Measurements from ENCODE around the gene LCN2.

Gene LCN2

GRCh38 chr9:128117613-128118471 lies 31.4 kb upstream of the LCN2 start:
- DNase-seq, result peak; percentile 99
- Mint-ChIP-seq H3K27me3 (ENCODE audit: low read depth, poor library complexity) (no peaks in the 10 kb centered on the region), H3K4me3 (peak overlapping the region; percentile 31), H3K9me3 (peaks cover 3% of the 10 kb centered on the region), H3K27ac (no peak overlapping the region), H3K36me3 (ENCODE audit: low read depth) (peaks cover 15% of the 10 kb centered on the region), H3K4me1 (peaks cover 6% of the 10 kb centered on the region)
- TF ChIP-seq, protein P1, sequence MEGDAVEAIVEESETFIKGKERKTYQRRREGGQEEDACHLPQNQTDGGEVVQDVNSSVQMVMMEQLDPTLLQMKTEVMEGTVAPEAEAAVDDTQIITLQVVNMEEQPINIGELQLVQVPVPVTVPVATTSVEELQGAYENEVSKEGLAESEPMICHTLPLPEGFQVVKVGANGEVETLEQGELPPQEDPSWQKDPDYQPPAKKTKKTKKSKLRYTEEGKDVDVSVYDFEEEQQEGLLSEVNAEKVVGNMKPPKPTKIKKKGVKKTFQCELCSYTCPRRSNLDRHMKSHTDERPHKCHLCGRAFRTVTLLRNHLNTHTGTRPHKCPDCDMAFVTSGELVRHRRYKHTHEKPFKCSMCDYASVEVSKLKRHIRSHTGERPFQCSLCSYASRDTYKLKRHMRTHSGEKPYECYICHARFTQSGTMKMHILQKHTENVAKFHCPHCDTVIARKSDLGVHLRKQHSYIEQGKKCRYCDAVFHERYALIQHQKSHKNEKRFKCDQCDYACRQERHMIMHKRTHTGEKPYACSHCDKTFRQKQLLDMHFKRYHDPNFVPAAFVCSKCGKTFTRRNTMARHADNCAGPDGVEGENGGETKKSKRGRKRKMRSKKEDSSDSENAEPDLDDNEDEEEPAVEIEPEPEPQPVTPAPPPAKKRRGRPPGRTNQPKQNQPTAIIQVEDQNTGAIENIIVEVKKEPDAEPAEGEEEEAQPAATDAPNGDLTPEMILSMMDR (IDR thresholded peaks at IDR 0.05), result peak; percentile 100

GRCh38 chr9:128118472-128118857 lies 30.8 kb upstream of the LCN2 start:
- Mint-ChIP-seq H3K27me3 (ENCODE audit: low read depth, poor library complexity) (no peaks in the 10 kb centered on the region), H3K4me3 (no peak overlapping the region), H3K36me3 (ENCODE audit: low read depth) (peaks cover 9% of the 10 kb centered on the region), H3K9me3 (peaks cover 2% of the 10 kb centered on the region), H3K4me1 (peaks cover 6% of the 10 kb centered on the region), H3K27ac (no peak overlapping the region)
- TF ChIP-seq, protein P1 (IDR thresholded peaks at IDR 0.05), result no peak
- no peak for DNase-seq

DNA sequence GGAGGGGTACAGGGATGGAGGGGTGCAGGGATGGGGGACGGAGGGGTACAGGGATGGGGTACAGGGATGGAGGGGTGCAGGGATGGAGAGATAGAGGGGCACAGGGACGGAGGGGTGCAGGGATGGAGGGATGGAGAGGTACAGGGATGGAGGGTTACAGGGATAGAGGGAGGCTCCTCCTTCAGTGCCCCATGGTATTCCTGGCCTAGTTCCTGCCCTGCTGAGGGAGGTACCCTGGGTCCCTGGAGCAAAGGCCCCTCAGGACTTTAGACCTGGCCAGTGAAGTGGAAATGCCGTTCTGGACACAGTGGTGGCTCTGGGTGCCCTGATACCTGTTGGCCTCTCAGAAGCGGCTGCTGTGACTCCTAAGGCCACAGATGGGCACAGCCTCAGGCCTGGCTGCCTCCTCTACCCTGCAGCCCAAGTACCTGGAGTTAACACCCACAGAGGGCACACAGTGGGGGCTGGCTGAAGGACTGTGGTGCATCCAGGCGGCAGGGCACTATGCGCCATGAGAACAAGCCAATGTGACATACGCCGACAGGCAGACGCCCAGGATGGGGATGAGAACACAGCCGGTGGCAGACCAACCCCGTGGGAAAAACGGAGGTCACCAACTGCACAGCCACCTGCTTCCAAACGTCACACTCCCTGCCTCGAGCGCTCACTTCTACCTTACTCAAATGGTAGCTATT lies 30.1 kb upstream of the LCN2 start:
- H3K36me3 Mint-ChIP-seq (ENCODE audit: low read depth), result peaks cover 5% of the 10 kb centered on the region
- DNase-seq, result no peak
- H3K9me3 Mint-ChIP-seq, result no peaks in the 10 kb centered on the region

GRCh38 chr9:128120061-128120740 lies 29.1 kb upstream of the LCN2 start:
- no peak overlapping the region for H3K27ac Mint-ChIP-seq
- no peak overlapping the region for H3K4me3 Mint-ChIP-seq
- no peak for DNase-seq
- no peaks in the 10 kb centered on the region for H3K9me3 Mint-ChIP-seq
- H3K4me1 Mint-ChIP-seq, result peaks cover 11% of the 10 kb centered on the region
- H3K36me3 Mint-ChIP-seq (ENCODE audit: low read depth), result no peaks in the 10 kb centered on the region
- TF ChIP-seq, protein P1 (IDR thresholded peaks at IDR 0.05), result no peak
- H3K27me3 Mint-ChIP-seq (ENCODE audit: low read depth, poor library complexity), result no peaks in the 10 kb centered on the region

More for the DNA sequence above, 30.1 kb upstream of the LCN2 start:
- H3K27me3 Mint-ChIP-seq (ENCODE audit: low read depth, poor library complexity), result no peaks in the 10 kb centered on the region
- H3K27ac Mint-ChIP-seq, result no peak overlapping the region
- H3K4me3 Mint-ChIP-seq, result no peak overlapping the region
- peaks cover 6% of the 10 kb centered on the region for H3K4me1 Mint-ChIP-seq
- TF ChIP-seq, protein P1 (IDR thresholded peaks at IDR 0.05), result no peak

DNA sequence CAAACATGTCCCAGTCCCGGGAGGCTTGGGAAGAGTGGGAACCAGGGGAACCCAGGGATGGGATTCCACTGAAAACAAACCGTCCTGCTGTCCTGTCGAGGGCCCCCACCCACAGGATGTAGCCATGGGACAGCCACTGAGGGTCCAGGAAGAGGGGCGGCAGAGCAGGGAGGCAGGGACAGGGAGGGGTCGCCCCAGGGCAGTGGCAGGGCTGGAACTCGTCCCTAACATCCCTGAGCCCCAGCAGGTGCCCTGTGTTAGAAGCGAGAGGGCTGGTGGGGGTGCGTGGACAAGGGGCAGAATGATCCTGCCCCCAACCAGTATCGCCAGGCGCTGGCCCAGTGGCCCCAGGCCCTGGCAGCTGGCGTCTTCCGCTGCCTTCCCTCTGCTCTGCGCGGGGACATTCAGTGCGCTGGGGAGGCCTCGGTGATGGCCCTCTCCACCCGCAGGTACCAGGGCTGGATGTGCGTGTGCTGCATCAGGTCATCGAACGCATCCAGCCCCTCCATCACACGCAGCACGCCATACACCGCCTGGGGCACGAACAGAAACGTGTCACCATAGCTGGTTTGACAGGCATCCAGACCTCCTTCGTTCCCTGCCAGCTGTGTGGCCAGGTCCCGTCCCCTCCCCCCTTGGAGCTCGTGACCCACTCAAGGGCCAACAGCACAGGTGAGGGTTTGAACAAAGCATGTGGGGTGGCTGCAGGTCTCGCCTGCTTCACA lies 28.4 kb upstream of the LCN2 start:
- TF ChIP-seq, protein P1 (IDR thresholded peaks at IDR 0.05), result no peak
- H3K27ac Mint-ChIP-seq, result no peak overlapping the region
- H3K27me3 Mint-ChIP-seq (ENCODE audit: low read depth, poor library complexity), result no peaks in the 10 kb centered on the region
- H3K4me1 Mint-ChIP-seq, result peaks cover 18% of the 10 kb centered on the region
- H3K4me3 Mint-ChIP-seq, result no peak overlapping the region
- no peaks in the 10 kb centered on the region for H3K9me3 Mint-ChIP-seq
- no peaks in the 10 kb centered on the region for H3K36me3 Mint-ChIP-seq (ENCODE audit: low read depth)
- no peak for DNase-seq

All from nephron progenitor cell (in vitro differentiated cells).